Esophagus mucosa (tissue), 1 donor: ENCODE data around the gene AQP5. TPM values are rescaled to one million over a fixed set of nuclear protein-coding genes. Genes with fewer than 3 reads are reported as not detected.
"Not testable (repeated sequence)": the region's sequence is repeated elsewhere in the genome, so short reads cannot be mapped to it uniquely, and the experiment has no call there.

Experiments
- ATAC-seq: fragments of 200-7000 bp; cut with Tn5 transposase; one replicate; pipeline ENCODE4 v1.9.1; 2020
- total RNA-seq: library from RNA; stranded (reverse); gene quantifications from one replicate; pipeline ENCODE4 v1.2.4, GENCODE V29; 2023
- donor health status: DM: yes; HTN: yes; CAD: no.

Gene AQP5
- total RNA-seq, 1 donor from 2014 or later, result 1.3 TPM

DNA sequence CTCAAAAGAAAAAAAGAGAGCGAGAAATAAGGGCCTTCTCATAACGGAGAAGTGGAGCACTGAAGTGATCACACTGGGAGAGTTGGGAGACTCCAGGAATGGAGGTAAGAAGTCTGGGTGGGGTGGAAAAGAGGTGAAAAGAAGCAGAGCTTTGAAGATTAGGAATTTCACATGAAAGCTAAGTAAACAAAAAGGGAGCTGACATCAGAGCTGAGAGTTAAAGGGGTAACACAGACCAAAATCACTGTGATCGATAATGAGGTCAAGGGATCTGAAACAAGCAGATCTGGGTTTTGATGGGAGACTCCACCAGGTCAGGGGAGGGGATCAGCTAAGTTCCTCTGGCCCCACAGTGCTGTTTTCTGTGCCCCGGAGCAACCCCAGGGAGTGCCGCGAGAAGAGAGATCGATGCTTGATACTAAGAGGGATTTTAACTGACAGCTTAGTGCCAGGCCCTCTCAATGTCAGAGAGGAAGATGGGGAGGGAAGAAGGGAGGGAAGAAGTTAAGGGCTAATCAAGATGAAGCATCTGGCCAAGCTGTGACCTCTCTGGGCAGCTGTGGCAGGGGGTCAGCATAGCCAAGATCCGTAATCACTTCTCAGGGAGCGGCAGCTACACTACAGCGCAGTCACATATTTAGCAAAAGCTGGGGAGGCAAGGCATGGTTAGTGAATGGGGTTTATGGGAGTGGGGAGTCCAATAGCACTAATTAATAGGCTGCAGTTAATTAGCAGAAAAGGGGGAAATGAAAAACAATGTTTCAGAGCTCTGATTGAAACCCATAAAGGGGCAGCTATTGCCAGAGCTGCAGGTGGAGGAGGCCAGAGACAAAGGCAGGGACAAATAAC is 19.1 kb downstream of the AQP5 start:
- no peak for ATAC-seq

DNA sequence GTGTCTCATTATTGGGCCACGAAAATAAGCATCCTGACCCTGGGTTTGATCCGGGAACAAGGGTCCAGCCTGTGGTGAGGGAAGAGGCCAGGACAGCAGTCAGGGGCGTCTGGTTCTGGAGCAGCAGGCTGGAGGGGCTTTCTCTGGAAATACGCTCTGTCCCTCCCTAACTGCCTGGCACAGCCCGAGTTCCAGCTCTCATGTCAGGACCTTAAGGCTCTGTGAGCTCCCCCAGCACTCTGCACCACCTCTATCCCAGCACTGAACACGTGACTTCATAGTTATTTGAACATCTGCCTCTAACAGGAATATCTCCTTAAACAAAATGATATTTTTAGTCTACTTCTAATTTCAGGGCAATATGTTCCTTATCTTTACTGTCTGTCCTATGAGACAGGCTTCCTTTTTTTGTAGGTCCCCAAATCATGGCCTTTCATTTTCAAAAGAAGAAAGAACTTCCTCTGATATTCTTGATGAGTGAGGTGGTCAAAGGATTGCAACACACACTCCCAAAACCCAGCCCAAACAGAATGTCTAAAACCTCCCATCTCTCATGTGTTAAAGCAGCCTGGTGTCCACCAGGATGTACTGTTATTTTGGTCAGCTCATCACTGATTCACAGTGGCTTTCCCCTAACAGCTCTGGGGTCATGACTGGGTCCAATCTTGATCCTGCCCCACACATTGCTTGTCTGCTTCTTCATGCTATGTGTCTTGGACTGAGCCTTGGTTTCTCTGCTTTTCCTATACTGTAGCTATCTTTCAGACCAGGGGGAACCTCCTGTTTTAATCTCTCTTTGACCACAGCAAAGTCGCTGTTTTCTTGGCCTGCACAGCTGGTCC is 20.8 kb downstream of the AQP5 start:
- ATAC-seq, result no peak

DNA sequence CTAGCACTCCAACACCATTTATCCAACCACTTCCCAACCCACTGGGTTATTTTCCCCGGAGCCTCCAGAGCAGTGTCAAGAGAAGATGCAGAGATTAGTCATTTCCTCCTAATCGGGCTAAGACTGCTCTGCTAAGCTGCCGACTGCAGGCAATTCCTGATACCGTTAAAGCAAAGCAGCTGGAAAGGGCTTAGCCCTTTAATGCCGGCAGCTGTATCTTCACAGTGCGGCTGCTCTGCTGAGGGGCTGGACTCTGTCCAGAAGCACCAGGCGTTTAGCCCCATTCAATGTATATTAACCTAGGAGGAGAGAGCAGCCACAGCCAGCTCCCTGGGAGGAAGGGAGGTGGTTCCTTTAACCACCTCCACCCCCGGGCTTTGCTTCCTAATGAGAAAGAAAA is 22.2 kb downstream of the AQP5 start:
- peak; percentile 55 for ATAC-seq

- no peak for ATAC-seq
These were observed 23.0 kb downstream of the AQP5 start for GRCh38 chr12:49984476-49985359.

GRCh38 chr12:49985981-49986380 is 24.3 kb downstream of the AQP5 start:
- ATAC-seq, result no peak

GRCh38 chr12:49986476-49986875 is 24.8 kb downstream of the AQP5 start:
- not testable (repeated sequence) for ATAC-seq

- ATAC-seq, result no peak
These were observed 26.1 kb downstream of the AQP5 start for GRCh38 chr12:49987625-49988303.

GRCh38 chr12:49989400-49989799 is 27.7 kb downstream of the AQP5 start:
- ATAC-seq, result not testable (repeated sequence)

DNA sequence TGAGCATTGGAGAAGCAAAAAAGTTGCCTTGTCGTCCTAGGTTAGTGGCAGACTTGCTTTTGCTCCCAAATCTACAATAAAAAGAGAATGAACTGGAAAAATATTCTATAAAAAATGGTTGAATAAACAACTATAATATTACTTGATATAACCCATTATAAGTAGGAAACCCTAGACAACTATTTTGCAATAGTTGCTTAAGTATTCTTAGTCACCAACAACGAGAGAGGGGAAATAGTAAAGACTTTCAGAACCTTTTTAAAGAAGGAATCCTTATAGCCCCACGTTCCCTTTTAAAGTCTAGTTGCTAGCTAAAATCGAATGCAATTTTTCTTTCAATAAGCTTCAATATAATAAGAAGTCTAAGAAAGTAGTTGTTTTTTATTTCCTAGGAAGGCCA is 28.6 kb downstream of the AQP5 start:
- no peak for ATAC-seq

- no peak for ATAC-seq
These were observed 36.8 kb downstream of the AQP5 start for GRCh38 chr12:49998453-49998852.

DNA sequence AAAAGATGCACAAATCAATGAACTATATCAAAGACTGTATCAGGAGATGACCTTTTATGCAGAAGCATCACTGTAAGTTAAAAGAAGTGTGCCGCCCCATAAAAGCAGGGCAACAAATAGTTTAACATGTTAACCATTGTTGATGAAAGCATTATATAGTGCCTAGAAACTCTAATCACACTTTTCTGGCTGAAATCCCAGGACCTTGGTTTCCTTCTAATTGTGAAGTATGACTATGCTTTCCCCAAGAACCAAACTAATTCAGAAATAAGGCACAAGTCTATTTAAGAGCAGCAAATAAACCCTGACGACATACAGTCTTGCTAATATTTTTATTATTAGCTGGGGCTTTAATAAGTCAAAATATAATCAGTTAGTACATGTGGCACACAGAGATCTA is 41.9 kb downstream of the AQP5 start:
- ATAC-seq, result no peak

DNA sequence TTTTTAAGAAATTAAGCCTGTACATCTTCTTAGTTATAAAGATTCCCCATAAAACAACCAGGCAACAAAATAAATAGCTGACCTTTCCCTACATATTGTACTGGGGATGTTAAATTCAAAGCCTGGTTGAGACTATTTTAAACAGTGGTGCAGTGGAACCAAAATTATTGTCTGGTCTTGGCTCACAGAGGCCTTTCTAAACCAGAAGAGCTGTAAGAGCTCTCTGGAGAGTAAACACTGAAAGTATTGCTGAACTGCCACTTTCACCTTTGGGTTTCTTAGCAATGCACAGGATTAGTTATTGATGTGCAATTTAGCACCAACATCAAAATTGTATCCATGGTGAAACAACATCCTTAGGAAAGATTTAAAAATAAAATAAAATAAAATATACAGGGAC is 43.0 kb downstream of the AQP5 start:
- ATAC-seq, result no peak

DNA sequence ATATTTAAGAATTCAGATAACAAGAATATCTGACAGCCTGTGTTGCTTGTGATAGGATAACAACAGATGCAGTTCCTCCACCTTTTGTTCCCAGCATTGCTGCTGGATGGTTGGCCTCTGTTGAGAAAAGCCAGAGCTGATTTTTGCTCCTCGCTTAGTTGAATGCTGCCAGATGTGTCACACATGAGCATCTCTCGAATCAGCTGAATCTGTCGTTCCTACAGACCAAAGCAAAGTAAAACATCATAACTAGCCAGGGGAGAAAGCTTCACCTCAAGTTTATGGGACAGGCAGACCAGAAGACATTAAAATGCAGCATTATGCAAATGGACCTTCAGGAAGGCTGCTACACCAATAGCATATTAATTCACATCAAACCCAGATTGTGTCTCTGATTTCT is 43.5 kb downstream of the AQP5 start:
- no peak for ATAC-seq

DNA sequence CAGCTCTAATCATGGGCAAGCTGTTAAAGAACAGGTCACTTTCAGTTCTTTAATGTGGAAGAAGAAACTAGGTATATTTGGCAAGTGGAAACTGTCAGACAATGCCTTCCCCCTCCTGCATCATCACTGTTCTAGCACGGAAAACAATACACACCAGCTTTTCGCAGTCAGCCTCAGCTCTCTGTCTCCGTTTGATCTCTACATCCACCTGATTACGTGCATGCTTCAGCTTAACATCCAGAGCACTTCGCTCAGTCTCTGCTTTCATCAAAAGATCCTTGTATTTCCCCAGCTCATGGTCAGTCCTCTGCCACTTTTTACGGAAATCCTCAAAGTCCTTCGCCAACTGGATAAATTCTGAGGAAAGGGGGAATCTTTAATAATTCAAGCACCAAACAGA is 44.6 kb downstream of the AQP5 start:
- ATAC-seq, result no peak

- no peak for ATAC-seq
These were observed 45.2 kb downstream of the AQP5 start for GRCh38 chr12:50006754-50007442.

DNA sequence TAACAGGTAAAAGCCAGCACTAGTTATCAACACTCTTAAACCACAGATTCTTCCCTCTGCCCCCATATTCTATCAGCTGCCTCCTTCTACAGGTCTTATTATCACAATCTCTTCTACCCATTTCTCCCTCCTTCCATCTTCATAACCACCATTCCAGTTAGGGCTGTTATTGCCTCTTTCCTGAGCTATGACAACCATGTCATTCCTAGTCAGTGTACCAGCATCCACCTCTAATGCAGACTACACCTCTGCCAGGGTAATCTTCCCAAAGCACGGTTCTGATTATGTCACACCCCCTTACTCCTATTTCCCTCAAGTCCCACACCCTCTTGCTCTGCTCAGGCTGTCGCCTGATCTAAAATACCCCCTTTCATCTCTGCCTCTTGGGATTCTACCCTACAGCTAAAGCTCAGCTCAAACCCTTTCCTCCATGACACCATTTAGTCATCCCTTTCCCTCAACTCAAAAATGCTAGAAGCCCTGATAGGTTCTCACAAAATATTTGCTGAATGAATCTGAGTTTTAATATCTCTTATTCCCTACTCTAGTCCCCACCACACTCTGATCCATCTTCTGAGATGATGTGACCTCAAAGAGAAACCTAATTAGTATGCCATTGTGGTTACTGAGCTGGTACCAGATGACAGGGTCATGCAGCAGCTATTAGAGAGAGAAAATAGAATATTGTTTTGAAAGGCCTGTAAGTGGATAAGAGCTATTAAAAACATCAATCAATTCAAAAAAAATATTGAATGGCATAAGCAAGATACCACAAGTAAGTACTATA is 51.9 kb downstream of the AQP5 start:
- no peak for ATAC-seq

- ATAC-seq, result no peak
These were observed 52.7 kb downstream of the AQP5 start for GRCh38 chr12:50014342-50014741.
